HG03064 (cell line): ENCODE results near the gene ASTN2.

Experiments used
- ATAC-seq: cut with Tn5 transposase; IDR thresholded peaks from one replicate; pipeline ENCODE4 v1.9.1; 2021; ENCODE audit warnings: low read depth; ENCODE audit not compliant: unreplicated experiment

ASTN2 gene

DNA sequence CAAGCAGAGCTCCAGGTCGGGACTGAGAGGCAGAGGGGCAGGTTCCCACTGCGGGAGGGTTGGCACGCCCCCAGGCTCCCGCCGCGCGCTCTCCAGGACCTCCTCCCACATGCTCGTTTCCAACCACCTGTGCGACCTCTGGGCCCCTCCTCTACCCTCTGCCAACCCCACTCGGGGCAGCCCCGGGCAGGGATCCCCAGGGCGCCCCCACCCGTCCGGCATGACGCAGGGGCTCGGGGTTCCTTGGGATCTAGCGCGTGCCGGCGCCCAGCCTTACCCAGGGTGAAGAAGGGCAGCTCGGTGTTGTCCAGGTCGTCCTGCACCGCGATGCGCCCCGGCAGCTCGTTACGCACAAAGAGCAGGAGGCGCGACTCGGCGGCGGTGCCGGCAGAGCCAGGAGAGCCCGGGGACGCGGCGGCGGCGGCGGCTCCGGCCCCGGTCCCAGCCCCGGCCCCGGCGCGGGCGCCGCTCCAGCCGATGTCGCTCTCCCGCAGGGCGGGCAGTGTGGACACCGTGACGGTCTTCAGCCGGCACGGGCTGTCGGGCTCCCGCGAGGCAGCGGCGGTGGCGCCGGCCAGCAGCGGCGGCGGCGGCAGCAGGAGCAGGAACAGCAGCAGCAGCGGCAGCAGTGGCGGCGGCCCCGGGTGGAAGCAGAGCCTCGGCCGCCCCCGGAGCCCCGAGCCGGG is 494 bp downstream of the ASTN2 start:
- ATAC-seq, result no peak

DNA sequence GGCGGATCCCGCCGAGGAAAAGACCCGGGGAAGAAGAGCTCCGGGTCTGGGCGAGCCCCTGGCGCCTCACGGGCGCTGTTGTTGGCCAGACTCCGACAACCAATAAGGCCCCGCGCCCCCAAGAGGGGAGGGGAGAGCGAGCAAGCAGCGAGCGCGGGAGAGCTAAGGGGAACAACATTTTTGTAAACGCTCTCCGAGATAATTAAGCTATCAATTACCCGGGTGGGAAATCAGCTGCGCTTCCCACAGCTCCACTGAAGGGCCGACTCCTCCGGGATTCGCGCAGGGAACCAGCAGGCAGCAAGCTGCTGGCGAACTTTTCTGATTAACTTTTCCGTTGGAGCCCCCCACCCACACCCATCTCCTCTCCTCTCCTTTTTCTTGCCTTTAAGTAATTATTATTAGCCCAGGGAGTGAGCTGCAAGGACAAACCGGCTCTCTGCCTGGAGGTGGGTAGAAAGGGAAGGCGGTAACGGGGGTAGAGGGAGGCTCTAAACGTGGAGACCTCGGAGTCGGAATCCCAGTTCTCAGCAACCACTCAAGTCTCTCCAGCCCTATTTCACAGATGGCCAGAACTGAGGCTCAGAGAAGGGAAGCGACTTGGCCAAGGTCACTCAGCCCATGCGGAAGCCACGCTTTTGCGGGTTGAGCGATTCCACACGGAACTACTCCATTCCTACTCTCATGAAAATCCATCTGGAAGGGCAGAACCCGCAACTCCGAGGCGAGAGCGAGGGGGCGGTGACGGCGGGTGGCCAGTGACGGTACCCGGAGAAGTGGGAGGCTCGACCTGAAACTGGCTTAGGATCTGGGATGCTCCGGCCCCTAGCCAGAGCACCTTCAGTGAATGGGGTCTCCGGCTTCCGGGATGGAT is 1.3 kb downstream of the ASTN2 start:
- ATAC-seq, result no peak

DNA sequence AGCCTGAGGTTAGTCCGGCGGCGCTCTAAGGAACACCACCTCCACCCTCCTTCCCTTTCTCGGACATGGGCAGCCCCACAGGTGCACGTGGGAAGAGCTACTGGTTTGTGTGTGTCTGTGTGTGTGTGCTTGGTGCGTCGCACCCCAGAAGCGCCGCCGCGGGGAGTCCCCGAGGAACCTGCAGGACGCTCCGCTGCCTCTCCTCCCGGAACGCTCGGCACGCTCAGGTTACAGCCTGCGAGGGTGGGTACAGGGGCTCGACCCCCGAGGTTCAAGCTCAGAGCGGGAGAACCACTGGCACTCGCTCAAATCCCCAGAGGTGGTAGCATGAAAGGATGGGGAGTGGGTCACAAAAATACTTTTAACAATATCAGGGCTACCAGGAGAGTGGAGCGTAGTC is 2.0 kb downstream of the ASTN2 start:
- ATAC-seq, result no peak

- no peak for ATAC-seq
Measured at GRCh38 chr9:117412006-117412715, 2.7 kb downstream of the ASTN2 start.

DNA sequence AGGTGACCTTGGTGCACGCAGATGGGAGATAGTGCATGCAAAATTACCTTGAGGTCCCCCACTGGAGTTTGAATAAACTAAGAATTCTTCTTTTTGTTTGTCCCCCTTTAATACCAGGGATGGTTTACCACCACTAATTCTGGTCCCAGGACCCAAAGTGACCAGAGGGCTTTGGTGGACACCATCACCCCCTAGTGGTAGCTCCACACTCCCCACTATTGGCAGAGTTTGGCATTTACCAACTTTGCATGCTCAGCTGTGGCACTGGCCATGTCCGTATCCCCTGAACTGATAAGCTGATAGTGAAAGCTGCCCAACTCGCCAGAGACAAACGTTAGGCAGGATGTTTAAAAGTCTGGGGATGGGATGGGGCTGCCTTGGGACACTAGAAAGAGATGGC is 3.3 kb downstream of the ASTN2 start:
- no peak for ATAC-seq

GRCh38 chr9:117409321-117409720 is 5.5 kb downstream of the ASTN2 start:
- no peak for ATAC-seq

GRCh38 chr9:117407436-117408022 is 7.3 kb downstream of the ASTN2 start:
- ATAC-seq, result no peak

DNA sequence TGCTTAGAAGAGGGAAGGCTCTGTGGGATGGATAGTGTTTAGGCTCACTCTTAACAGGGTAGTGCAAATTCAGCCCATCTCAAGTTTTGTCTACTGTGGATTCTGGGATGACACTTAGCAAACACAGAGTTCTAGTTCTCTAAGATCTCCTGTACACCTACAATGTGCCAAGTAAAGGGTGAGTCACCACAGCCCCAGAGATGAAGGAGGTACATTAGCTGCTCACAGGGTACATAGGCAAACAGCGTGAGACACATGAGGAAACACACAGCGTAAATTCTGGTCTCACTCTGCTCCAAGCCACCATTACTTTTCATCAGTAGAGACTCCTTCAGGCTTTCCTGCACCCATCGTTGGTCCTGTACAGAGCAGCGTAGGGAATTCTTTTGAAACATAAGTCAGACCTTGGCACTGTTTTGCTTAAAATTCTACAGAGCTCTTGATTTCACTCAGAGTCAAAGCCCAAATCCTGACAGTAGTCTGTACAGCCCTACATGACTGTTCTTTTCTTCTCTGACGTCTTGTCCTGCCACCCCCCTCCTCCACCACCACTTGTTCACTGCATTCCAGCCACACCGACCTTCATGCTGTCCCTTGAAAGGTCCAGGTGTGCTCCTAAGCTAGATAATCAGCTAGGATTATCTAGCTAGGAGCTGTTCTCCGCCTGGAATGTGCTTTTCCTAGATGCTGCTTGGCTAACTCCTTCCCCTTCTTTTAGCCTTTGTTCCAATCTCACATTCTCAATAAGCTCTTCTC is 8.7 kb downstream of the ASTN2 start:
- ATAC-seq, result no peak

GRCh38 chr9:117403848-117404247 is 11.0 kb downstream of the ASTN2 start:
- no peak for ATAC-seq

DNA sequence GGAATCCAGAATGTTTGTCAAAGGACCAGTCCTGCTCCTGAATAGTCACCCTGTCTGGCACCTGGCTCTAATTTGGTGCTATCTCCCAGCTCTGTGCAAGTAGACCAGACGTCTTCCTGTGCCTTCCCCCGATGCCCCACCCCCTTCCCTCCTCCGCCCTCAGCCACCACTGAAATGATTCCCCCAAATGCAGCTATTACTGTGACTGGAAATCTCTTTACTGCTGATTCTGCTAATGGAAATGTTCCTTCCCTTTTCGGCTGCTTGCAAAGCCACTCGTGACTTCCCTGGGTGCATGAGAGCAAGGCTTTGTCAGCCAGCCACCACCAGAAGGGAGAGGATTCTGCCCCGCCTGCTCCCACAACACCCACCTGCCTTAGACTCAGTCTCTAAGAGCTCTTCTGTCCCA is 11.4 kb downstream of the ASTN2 start:
- no peak for ATAC-seq

- no peak for ATAC-seq
Measured at GRCh38 chr9:117400171-117400570, 14.7 kb downstream of the ASTN2 start.

- no peak for ATAC-seq
Measured at GRCh38 chr9:117395151-117395650, 19.7 kb downstream of the ASTN2 start.

GRCh38 chr9:117394655-117395054 is 20.2 kb downstream of the ASTN2 start:
- no peak for ATAC-seq

- ATAC-seq, result no peak
Measured at GRCh38 chr9:117392992-117393391, 21.9 kb downstream of the ASTN2 start.

- ATAC-seq, result no peak
Measured at GRCh38 chr9:117387422-117387821, 27.4 kb downstream of the ASTN2 start.

DNA sequence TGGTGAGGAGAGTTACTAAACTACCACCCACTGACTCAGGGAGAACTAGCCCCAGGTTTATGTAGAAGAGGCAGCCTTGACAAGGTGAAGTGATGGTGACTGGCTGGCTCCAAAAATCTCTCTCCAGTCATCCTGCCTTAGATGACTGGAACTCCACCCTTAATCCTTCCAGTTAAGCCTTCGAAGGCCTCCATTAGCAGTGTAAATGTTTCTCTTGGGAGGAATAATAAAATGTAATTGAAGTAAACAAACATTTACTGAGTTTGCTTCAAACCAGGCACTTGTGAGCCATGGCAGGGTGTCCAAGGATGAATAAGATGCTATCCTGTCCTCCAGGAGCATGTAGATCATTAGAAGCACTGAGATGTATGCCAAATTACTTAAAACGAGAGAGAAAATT is 35.5 kb downstream of the ASTN2 start:
- no peak for ATAC-seq

DNA sequence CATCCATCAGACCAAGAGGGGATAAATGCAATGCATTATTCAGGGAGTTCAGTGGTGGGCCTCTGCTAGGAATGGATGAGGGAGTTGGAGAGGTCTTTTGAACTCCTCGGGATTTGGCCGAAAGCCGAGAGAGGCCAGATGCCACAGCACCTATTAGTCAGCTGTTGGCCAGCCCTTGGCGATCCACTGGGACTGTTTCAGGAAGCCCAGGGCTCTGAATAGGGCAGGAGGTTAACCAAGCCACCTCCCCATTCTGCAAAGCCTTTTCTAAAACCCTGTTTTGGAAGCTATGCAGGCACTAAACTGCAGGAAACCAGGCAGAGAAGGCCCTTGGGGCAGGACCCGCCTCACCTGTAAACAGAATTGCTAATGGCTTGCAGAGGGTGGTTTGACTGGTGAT is 37.8 kb downstream of the ASTN2 start:
- no peak for ATAC-seq

- no peak for ATAC-seq
Measured at GRCh38 chr9:117375956-117376355, 38.9 kb downstream of the ASTN2 start.

GRCh38 chr9:117374076-117374725 is 40.7 kb downstream of the ASTN2 start:
- ATAC-seq, result no peak
